BLaER1 (cell line): ENCODE measurements around the gene ACSS1.

Experiments used
- H3K27ac ChIP-seq: shearing (Covaris generic); formaldehyde crosslinking; 2 replicates; pipeline ENCODE4 v1.8.1; 2022
- H3K27me3 ChIP-seq: shearing (Covaris generic); formaldehyde crosslinking; 2 replicates; pipeline ENCODE4 v1.8.1; 2022
- H3K36me3 ChIP-seq: shearing (Covaris generic); formaldehyde crosslinking; 2 replicates; pipeline ENCODE4 v1.8.1; 2022
- H3K4me1 ChIP-seq: shearing (Covaris generic); formaldehyde crosslinking; 2 replicates; pipeline ENCODE4 v1.8.1; 2022
- H3K4me2 ChIP-seq: shearing (Covaris generic); formaldehyde crosslinking; 2 replicates; pipeline ENCODE4 v1.8.1; 2022
- H3K4me3 ChIP-seq: shearing (Covaris generic); formaldehyde crosslinking; 2 replicates; pipeline ENCODE4 v1.8.1; 2022
- H3K9ac ChIP-seq: shearing (Covaris generic); formaldehyde crosslinking; 2 replicates; pipeline ENCODE4 v1.8.1; 2022
- H3K9me3 ChIP-seq: shearing (Covaris generic); formaldehyde crosslinking; 2 replicates; pipeline ENCODE4 v1.8.1; 2022
- H4K20me1 ChIP-seq: shearing (Covaris generic); formaldehyde crosslinking; 2 replicates; pipeline ENCODE4 v1.8.1; 2022
- Cebpa-rat ChIP-seq: shearing (Covaris generic); IDR thresholded peaks from 2 replicates; pipeline ENCODE4 v1.8.1; 2022

The ACSS1 gene

DNA sequence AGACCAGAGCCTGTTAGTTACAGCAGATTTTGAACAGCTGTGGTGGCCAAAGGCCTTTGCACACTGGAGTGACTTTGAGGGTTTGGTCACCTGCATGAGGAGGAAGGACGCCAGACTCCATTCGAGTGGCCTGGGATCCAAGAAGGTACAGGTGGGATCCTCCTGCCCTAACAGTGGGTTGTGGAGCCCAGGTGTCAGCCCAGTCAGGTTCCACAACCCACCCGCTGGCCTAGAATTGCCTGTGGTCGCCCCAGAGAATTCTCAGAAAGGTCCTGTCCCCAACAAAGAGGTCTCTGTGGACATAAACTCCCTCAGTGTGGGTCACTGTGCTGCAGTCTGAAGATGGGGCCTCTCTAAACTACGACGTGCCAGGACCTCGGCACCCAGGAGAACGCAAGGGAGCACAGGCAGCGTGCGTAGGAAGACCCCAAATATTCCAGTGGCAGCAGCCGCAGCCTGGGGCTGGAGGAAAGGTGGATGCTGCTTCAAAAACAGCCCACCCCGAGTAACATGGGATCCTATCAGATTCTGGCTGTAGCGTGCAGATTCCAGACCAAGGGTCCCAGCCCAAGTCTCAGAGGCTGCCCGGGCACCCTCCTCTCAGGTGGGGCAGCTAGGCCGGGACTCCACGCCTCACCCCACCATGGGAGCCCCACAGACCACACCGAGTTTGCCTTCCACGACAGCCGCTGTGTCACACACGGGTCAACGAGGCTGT lies 16.0 kb downstream of the ACSS1 start:
- H3K27me3 ChIP-seq, result no peaks in the 10 kb centered on the region
- H3K4me1 ChIP-seq, result peaks cover 100% of the 10 kb centered on the region
- peak overlapping the region; percentile 43; the same call in 1 of the 2 replicates for H3K4me3 ChIP-seq
- no peak for TF ChIP-seq Cebpa-rat
- H4K20me1 ChIP-seq, result peaks cover 7% of the 10 kb centered on the region; the same call in 1 of the 2 replicates
- peaks cover 11% of the 10 kb centered on the region for H3K36me3 ChIP-seq
- H3K4me2 ChIP-seq, result peak overlapping the region; percentile 89
- H3K9me3 ChIP-seq, result no peaks in the 10 kb centered on the region
- H3K9ac ChIP-seq, result peak overlapping the region; percentile 70
- peak overlapping the region; percentile 88 for H3K27ac ChIP-seq

- Histone ChIP-seq H3K27ac (peak overlapping the region; percentile 96), H4K20me1 (no peaks in the 10 kb centered on the region), H3K27me3 (no peaks in the 10 kb centered on the region), H3K36me3 (no peaks in the 10 kb centered on the region), H3K9ac (peak overlapping the region; percentile 28; the same call in 1 of the 2 replicates), H3K4me2 (peak overlapping the region; percentile 88), H3K4me1 (peaks cover 99% of the 10 kb centered on the region), H3K4me3 (no peak overlapping the region), H3K9me3 (no peaks in the 10 kb centered on the region)
- TF ChIP-seq Cebpa-rat, result no peak
Measured at GRCh38 chr20:25040438-25040831, 17.5 kb downstream of the ACSS1 start.

DNA sequence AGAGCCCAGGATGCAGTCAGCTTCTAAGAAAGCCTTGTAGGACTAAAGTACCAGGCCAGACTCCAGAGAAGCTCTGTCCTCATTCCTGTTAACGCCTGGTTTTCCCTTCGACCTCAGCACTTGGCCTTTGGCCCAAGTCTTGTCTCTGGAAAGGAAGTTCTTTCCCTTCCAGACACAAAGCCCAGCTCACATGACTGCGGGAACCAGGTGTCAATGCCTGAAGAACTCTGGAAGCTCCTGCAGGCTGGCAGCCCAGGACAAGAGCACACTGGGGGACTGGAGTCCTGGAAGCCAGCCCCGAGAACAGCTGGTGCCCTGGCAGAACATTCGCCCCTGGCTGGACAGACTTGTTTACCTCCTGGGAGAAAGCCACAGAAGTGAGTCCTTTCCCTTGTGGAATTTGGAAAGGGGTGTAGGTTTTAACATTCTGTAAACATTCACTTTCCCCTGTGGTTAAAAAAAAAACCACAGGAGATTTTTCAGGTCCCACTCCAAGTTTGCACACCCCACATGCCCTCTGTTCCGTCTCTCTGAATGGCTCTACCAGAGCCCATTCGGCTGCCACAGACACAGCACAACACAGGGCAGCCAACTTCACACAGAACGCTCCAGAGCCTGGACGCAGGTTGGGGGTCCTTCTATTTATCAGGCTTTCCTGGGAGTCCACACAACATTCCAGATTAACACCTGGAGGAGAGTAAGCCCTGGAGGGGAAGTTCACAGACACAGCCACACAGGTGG lies 18.1 kb downstream of the ACSS1 start:
- no peak for TF ChIP-seq Cebpa-rat
- H3K27ac ChIP-seq, result peak overlapping the region; percentile 96
- no peak overlapping the region for H3K4me3 ChIP-seq
- peaks cover 99% of the 10 kb centered on the region for H3K4me1 ChIP-seq
- H3K9ac ChIP-seq, result peak overlapping the region; percentile 28
- H3K4me2 ChIP-seq, result peak overlapping the region; percentile 88
- no peaks in the 10 kb centered on the region for H4K20me1 ChIP-seq
- H3K9me3 ChIP-seq, result no peaks in the 10 kb centered on the region
- H3K36me3 ChIP-seq, result no peaks in the 10 kb centered on the region
- H3K27me3 ChIP-seq, result no peaks in the 10 kb centered on the region

DNA sequence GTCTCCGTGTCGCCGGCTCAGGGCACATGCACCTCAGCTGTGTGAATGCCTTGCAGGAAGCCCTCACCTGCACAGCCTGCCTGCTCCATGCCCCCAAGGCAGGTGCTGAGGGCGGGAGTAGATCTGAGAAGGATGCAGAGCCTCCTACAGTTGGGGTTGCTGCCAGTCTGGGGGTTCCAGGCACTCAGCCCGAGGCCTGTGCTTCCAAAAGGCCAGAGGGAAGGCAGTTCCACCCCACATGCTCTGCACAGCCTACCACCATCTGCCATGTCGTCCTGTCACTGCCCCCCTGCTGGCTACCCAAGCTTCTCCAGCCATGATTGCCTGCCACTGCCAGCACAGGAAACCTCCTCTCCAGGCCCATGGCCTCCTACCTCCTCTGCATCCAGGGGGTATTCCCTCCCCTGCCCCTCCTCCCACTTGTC lies 19.3 kb downstream of the ACSS1 start:
- TF ChIP-seq Cebpa-rat, result no peak
- H3K4me3 ChIP-seq, result no peak overlapping the region
- H4K20me1 ChIP-seq, result no peaks in the 10 kb centered on the region
- H3K4me2 ChIP-seq, result peak overlapping the region; percentile 88
- no peaks in the 10 kb centered on the region for H3K27me3 ChIP-seq
- peak overlapping the region; percentile 96 for H3K27ac ChIP-seq
- peaks cover 99% of the 10 kb centered on the region for H3K4me1 ChIP-seq
- peak overlapping the region; percentile 83; the same call in 1 of the 2 replicates for H3K9ac ChIP-seq
- H3K9me3 ChIP-seq, result no peaks in the 10 kb centered on the region
- H3K36me3 ChIP-seq, result no peaks in the 10 kb centered on the region

DNA sequence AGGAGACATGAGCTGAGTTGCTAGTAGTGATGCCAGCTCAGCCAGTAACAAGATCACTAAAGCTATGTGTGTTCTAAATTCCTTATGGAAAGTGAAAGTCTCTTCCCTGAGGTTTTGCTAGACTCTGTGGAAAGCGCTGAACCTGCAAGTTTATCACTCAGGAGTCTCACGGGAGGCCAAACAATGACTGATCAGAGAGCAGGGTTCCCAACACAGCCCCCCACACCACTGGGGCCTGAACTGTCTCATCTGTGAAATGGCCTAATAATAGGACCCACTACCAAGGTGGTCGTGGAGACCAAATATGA lies 19.9 kb downstream of the ACSS1 start:
- H3K4me3 ChIP-seq, result 0 out of 2 replicates have a peak overlapping the region, but pooled peaks have one; percentile 16
- no peaks in the 10 kb centered on the region for H4K20me1 ChIP-seq
- no peaks in the 10 kb centered on the region for H3K27me3 ChIP-seq
- H3K4me1 ChIP-seq, result peaks cover 99% of the 10 kb centered on the region
- H3K9ac ChIP-seq, result peak overlapping the region; percentile 83
- peak overlapping the region; percentile 88 for H3K4me2 ChIP-seq
- no peak for TF ChIP-seq Cebpa-rat
- peak overlapping the region; percentile 96 for H3K27ac ChIP-seq
- no peaks in the 10 kb centered on the region for H3K9me3 ChIP-seq
- H3K36me3 ChIP-seq, result peaks cover under 1% of the 10 kb centered on the region; the same call in 1 of the 2 replicates

DNA sequence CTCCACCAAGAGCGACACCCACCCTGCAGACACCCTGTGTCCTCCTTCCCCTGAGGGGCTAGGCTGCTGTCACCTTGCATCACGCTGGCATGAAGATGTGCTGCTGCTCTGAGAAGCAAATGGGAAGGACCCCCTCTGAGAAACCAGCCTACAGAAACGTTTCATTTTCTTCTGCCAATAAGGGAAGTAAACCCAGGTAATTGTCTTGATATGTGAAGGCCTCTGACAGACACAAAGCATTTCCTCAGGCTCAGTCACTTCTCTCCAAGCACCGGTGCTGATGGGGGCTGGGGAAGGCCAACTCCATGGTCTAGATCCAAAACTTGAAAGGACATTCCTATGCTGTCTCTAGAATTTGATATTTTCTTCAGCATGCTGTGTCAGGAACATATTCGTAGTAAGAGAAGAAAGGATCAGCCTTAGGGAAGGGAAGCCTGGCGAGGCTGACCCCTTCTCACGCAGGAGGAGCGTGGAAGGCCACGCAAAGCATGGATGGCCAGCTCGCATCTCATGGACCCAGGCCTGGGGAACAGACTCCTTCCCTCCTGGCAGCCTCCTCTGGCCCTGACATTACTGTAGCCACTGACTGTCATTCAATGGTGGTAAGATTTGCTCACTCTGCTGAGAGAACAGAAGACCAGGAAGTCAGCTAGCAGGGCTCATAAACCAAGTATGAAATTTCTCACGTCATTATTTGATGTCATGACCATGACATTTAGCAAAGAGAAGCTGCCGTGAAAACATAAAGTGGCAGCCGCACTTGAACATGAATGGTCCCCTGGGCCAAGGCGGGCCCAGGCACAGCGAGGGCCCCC lies 20.4 kb downstream of the ACSS1 start:
- H3K27me3 ChIP-seq, result no peaks in the 10 kb centered on the region
- peak overlapping the region; percentile 59 for H3K4me3 ChIP-seq
- peaks cover 99% of the 10 kb centered on the region for H3K4me1 ChIP-seq
- no peaks in the 10 kb centered on the region for H3K9me3 ChIP-seq
- no peaks in the 10 kb centered on the region for H4K20me1 ChIP-seq
- H3K9ac ChIP-seq, result peak overlapping the region; percentile 83
- peaks cover 6% of the 10 kb centered on the region for H3K36me3 ChIP-seq
- peak overlapping the region; percentile 96 for H3K27ac ChIP-seq
- no peak for TF ChIP-seq Cebpa-rat
- H3K4me2 ChIP-seq, result peak overlapping the region; percentile 88

GRCh38 chr20:25036331-25036936 lies 21.5 kb downstream of the ACSS1 start:
- Histone ChIP-seq H3K4me2 (peak overlapping the region; percentile 88), H3K4me1 (peaks cover 91% of the 10 kb centered on the region), H3K4me3 (peak overlapping the region; percentile 59)

DNA sequence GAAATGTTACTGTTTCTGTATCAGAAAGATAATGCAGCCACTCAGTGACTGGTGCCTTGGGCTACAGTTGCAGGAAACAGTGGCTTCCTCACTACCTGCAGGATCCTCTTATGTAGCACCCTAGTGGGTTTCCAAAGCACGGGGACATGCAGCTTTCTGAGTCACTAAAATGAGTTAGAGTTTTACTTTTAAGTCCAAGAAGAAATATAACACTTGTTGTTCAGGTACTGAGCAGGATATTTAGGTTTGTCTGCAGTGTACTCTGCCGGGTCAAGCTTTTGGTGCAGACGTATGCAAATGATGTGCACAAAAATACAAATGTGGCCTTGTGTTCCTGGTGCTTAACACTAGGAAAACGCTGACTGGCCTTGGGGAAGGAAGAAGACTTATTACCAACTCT lies 22.0 kb downstream of the ACSS1 start:
- TF ChIP-seq Cebpa-rat, result no peak
- H3K4me1 ChIP-seq, result peaks cover 86% of the 10 kb centered on the region
- H3K36me3 ChIP-seq, result peaks cover 22% of the 10 kb centered on the region
- no peaks in the 10 kb centered on the region for H4K20me1 ChIP-seq
- peak overlapping the region; percentile 83 for H3K9ac ChIP-seq
- H3K27me3 ChIP-seq, result no peaks in the 10 kb centered on the region
- peak overlapping the region; percentile 96 for H3K27ac ChIP-seq
- peak overlapping the region; percentile 88 for H3K4me2 ChIP-seq
- H3K4me3 ChIP-seq, result peak overlapping the region; percentile 59
- no peaks in the 10 kb centered on the region for H3K9me3 ChIP-seq

More at GRCh38 chr20:25036331-25036936, 21.5 kb downstream of the ACSS1 start:
- TF ChIP-seq Cebpa-rat, result no peak
- Histone ChIP-seq H3K36me3 (peaks cover 17% of the 10 kb centered on the region), H4K20me1 (no peaks in the 10 kb centered on the region), H3K27ac (peak overlapping the region; percentile 96), H3K27me3 (no peaks in the 10 kb centered on the region), H3K9ac (peak overlapping the region; percentile 83), H3K9me3 (no peaks in the 10 kb centered on the region)

- no peak overlapping the region for H3K9ac ChIP-seq
Measured at GRCh38 chr20:25033924-25034300, 24.0 kb downstream of the ACSS1 start.

More at GRCh38 chr20:25033924-25034300, 24.0 kb downstream of the ACSS1 start:
- H3K27ac ChIP-seq, result peak overlapping the region; percentile 57
- no peaks in the 10 kb centered on the region for H3K9me3 ChIP-seq
- no peaks in the 10 kb centered on the region for H3K27me3 ChIP-seq
- TF ChIP-seq Cebpa-rat, result no peak
- H3K4me3 ChIP-seq, result no peak overlapping the region
- H4K20me1 ChIP-seq, result no peaks in the 10 kb centered on the region
- H3K4me1 ChIP-seq, result peaks cover 66% of the 10 kb centered on the region
- peak overlapping the region; percentile 88 for H3K4me2 ChIP-seq
- peaks cover 40% of the 10 kb centered on the region for H3K36me3 ChIP-seq
